H9 (cell line): Measurements from ENCODE around the gene STK25. TPM values are rescaled to one million over a fixed set of nuclear protein-coding genes. Genes with fewer than 3 reads are reported as not detected.

ENCODE experiments used
- DNase-seq: peaks from one replicate; pipeline ENCODE4 v3.0.0-alpha.2; 2017
- H2AFZ ChIP-seq: one replicate; pipeline ENCODE4 v1.6.1; 2013; ENCODE audit warnings: mild to moderate bottlenecking, low read length, control low read depth, moderate library complexity
- H2AK5ac ChIP-seq: 2 replicates; pipeline ENCODE4 v1.6.1; 2013; ENCODE audit warnings: low read length, control low read depth, mixed read lengths; ENCODE audit not compliant: insufficient read length
- H2BK120ac ChIP-seq: one replicate; pipeline ENCODE4 v1.6.1; 2013; ENCODE audit warnings: low read depth, mild to moderate bottlenecking, low read length, control low read depth, inconsistent platforms; ENCODE audit not compliant: poor library complexity, severe bottlenecking
- H2BK12ac ChIP-seq: 2 replicates; pipeline ENCODE4 v1.6.1; 2013; ENCODE audit warnings: low read length, control low read depth, mixed read lengths, low read depth; ENCODE audit not compliant: insufficient read length
- H2BK15ac ChIP-seq: 2 replicates; pipeline ENCODE4 v1.6.1; 2013; ENCODE audit warnings: low read depth, low read length, control low read depth
- H2BK20ac ChIP-seq: one replicate; pipeline ENCODE4 v1.6.1; 2013; ENCODE audit warnings: low read depth, mild to moderate bottlenecking, low read length, control low read depth, inconsistent platforms; ENCODE audit not compliant: poor library complexity, severe bottlenecking
- H2BK5ac ChIP-seq: 2 replicates; pipeline ENCODE4 v1.6.1; 2013; ENCODE audit warnings: low read length, control low read depth, mixed read lengths; ENCODE audit not compliant: insufficient read length
- H3K14ac ChIP-seq: 2 replicates; pipeline ENCODE4 v1.6.1; 2013; ENCODE audit warnings: low read length, control low read depth; ENCODE audit not compliant: insufficient read depth
- H3K18ac ChIP-seq: 2 replicates; pipeline ENCODE4 v1.6.1; 2013; ENCODE audit warnings: low read depth, mild to moderate bottlenecking, mixed read lengths, low read length, control low read depth; ENCODE audit not compliant: insufficient read length
- H3K23ac ChIP-seq: 2 replicates; pipeline ENCODE4 v1.6.1; 2013; ENCODE audit warnings: low read length, control low read depth, mixed read lengths, low read depth; ENCODE audit not compliant: insufficient read length
- H3K23me2 ChIP-seq: 2 replicates; pipeline ENCODE4 v1.6.1; 2013; ENCODE audit warnings: low read depth, mild to moderate bottlenecking, mixed read lengths, low read length, control low read depth; ENCODE audit not compliant: insufficient read length, poor library complexity, severe bottlenecking
- H3K27ac ChIP-seq: 2 replicates; pipeline ENCODE4 v1.5.1; 2013; ENCODE audit warnings: low read length, control low read depth, mixed read lengths, low read depth; ENCODE audit not compliant: insufficient read length
- H3K27me3 ChIP-seq: 2 replicates; pipeline ENCODE4 v1.6.1; 2013; ENCODE audit warnings: low read length, control low read depth, inconsistent platforms; ENCODE audit not compliant: insufficient read depth
- H3K4ac ChIP-seq: 2 replicates; pipeline ENCODE4 v1.6.1; 2013; ENCODE audit warnings: low read depth, mild to moderate bottlenecking, control low read depth, inconsistent platforms, low read length, moderate library complexity
- H3K4me1 ChIP-seq: 2 replicates; pipeline ENCODE4 v1.6.1; 2013; ENCODE audit warnings: low read length, control low read depth, inconsistent platforms; ENCODE audit not compliant: insufficient read depth
- H3K4me2 ChIP-seq: 2 replicates; pipeline ENCODE4 v1.6.1; 2013; ENCODE audit warnings: low read length, control low read depth, mixed read lengths; ENCODE audit not compliant: insufficient read length, insufficient read depth
- H3K56ac ChIP-seq: 2 replicates; pipeline ENCODE4 v1.6.1; 2013; ENCODE audit warnings: low read depth, mild to moderate bottlenecking, mixed read lengths, low read length, control low read depth; ENCODE audit not compliant: insufficient read length
- H3K79me1 ChIP-seq: 2 replicates; pipeline ENCODE4 v1.6.1; 2013; ENCODE audit warnings: low read depth, mild to moderate bottlenecking, moderate library complexity, low read length, control low read depth, inconsistent platforms; ENCODE audit not compliant: insufficient read depth, poor library complexity, severe bottlenecking
- H3K79me2 ChIP-seq: 2 replicates; pipeline ENCODE4 v1.6.1; 2013; ENCODE audit warnings: low read length, control low read depth, inconsistent platforms; ENCODE audit not compliant: insufficient read depth
- H3K9ac ChIP-seq: 2 replicates; pipeline ENCODE4 v1.6.1; 2013; ENCODE audit warnings: low read length, control low read depth, mixed read lengths; ENCODE audit not compliant: insufficient read length; ENCODE audit errors: extremely low read depth
- H3K9me3 ChIP-seq: one replicate; pipeline ENCODE4 v1.6.1; 2013; ENCODE audit warnings: low read depth, low read length, inconsistent platforms; ENCODE audit not compliant: control insufficient read depth
- H3T11ph ChIP-seq: one replicate; pipeline ENCODE4 v1.6.1; 2013; ENCODE audit warnings: mild to moderate bottlenecking, low read length, control low read depth, inconsistent platforms
- H4K20me1 ChIP-seq: one replicate; pipeline ENCODE4 v1.6.1; 2013; ENCODE audit not compliant: control insufficient read depth, insufficient read length, insufficient read depth
- H4K5ac ChIP-seq: 2 replicates; pipeline ENCODE4 v1.6.1; 2013; ENCODE audit warnings: low read depth, mild to moderate bottlenecking, mixed read lengths, low read length, control low read depth; ENCODE audit not compliant: insufficient read length
- H4K8ac ChIP-seq: replicated peaks from 2 replicates; pipeline ENCODE4 v1.6.1; 2013; ENCODE audit warnings: low read length, control low read depth, mixed read lengths, low read depth; ENCODE audit not compliant: insufficient read length
- H4K91ac ChIP-seq: 2 replicates; pipeline ENCODE4 v1.6.1; 2013; ENCODE audit warnings: low read depth, mild to moderate bottlenecking, moderate library complexity, mixed read lengths, low read length, control low read depth; ENCODE audit not compliant: insufficient read length
- H3K27ac Mint-ChIP-seq, 3 experiments: 2 replicates in 2 of 3; 3 replicates in 1 of 3; pipeline ENCODE4 v1.8.0; 2020 to 2021; ENCODE audit warnings: mixed read lengths in 3 of 3, mild to moderate bottlenecking in 1 of 3, moderate library complexity in 1 of 3
- H3K27me3 Mint-ChIP-seq: 2 replicates; pipeline ENCODE4 v1.8.0; 2021; ENCODE audit warnings: low read depth, mild to moderate bottlenecking, moderate library complexity, mixed read lengths
- H3K36me3 Mint-ChIP-seq, 3 experiments: 2 replicates in 2 of 3; 3 replicates in 1 of 3; pipeline ENCODE4 v1.8.0; 2020 to 2021; ENCODE audit warnings: low read depth in 3 of 3, mixed read lengths in 3 of 3; ENCODE audit not compliant: insufficient read depth in 1 of 3
- H3K4me1 Mint-ChIP-seq, 2 experiments: 2 replicates each; pipeline ENCODE4 v1.8.0; 2020; ENCODE audit warnings: mixed read lengths in 2 of 2
- H3K4me3 Mint-ChIP-seq, 2 experiments: 2 replicates in 1 of 2; 3 replicates in 1 of 2; pipeline ENCODE4 v1.8.0; 2020 to 2021; ENCODE audit warnings: mild to moderate bottlenecking in 2 of 2, mixed read lengths in 2 of 2, moderate library complexity in 1 of 2
- H3K9me3 Mint-ChIP-seq, 2 experiments: 2 replicates in 1 of 2; 3 replicates in 1 of 2; pipeline ENCODE4 v1.8.0; 2020; ENCODE audit warnings: mild to moderate bottlenecking in 2 of 2, mixed read lengths in 2 of 2, moderate library complexity in 1 of 2
- WGBS: extraction: QIAGEN DNeasy Blood & Tissue Kit; methylation state at CpG from one replicate; pipeline ENCODE4 v1.1.7; 2013; ENCODE audit warnings: missing lambda C conversion rate, low lambda C conversion rate, mixed read lengths; ENCODE audit not compliant: insufficient read length; ENCODE audit errors: extremely low coverage; 5-methylcytosine and 5-hydroxymethylcytosine counted together
- total RNA-seq: library from RNA; stranded (reverse); gene quantifications from 2 replicates; pipeline ENCODE4 v1.2.1, GENCODE V29; 2021
- TF ChIP-seq, protein P1 (sequence below): fragments of 200-600 bp; sonication (generic); conservative IDR thresholded peaks from 3 replicates; pipeline ENCODE4 v1.8.0; 2021; ENCODE audit warnings: antibody characterized with exemption, mild to moderate bottlenecking

Gene STK25
- total RNA-seq, 1 experiment from 2014 or later = 189 TPM

DNA sequence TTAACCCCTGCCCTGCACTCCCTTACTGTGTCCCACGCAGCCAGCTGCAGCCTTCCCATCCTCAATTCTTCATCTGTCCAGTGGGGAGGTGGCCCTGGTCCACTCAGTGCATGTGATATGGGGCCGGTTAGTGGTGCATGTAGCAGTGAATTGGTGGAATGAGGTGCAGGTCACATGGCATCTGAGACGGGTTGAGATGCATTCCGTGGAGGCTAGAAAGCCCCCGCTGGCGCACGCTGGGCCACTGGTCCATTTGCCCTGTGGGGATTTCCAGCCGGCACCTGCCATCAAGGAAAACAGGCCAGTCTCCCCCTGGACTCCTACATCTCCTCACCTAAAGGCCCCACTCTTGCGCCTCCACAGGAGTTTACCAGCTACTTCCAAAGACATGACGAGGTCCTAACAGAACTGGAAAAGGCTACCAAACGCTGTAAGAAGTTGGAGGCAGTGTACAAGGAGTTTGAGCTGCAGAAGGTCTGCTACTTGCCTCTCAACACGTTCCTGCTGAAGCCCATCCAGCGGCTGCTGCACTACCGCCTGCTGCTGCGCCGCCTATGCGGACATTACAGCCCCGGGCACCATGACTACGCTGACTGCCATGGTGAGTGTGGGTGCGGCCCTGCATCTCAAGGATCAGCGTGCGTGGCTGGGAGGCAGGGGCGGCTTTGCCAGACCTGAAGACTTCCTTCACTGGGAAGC, 40.5 kb downstream of the STK25 start:
- no peak overlapping the region for H3K27ac ChIP-seq
- no peaks in the 10 kb centered on the region for H4K20me1 ChIP-seq
- no peak overlapping the region for H3K4me2 ChIP-seq
- no peak overlapping the region for H3K23ac ChIP-seq
- no peaks in the 10 kb centered on the region for H3K27me3 ChIP-seq
- no peak overlapping the region; the same call in 1 of the 2 replicates for H3K14ac ChIP-seq
- no peak overlapping the region for H3K4me3 Mint-ChIP-seq
- no peak for DNase-seq
- peaks cover 0 to 4% (median 0%) of the 10 kb centered on the region in 3 experiments; a peak in 3 of 7 replicates for H3K36me3 Mint-ChIP-seq
- peaks cover 3% of the 10 kb centered on the region in 2 experiments; a peak in 1 of 4 replicates for H3K4me1 Mint-ChIP-seq
- no peaks in the 10 kb centered on the region for H3K23me2 ChIP-seq
- H2BK20ac ChIP-seq = no peak overlapping the region
- H3K27me3 Mint-ChIP-seq = peaks cover 22% of the 10 kb centered on the region
- no peaks in the 10 kb centered on the region for H3K9me3 ChIP-seq
- TF ChIP-seq, protein P1, sequence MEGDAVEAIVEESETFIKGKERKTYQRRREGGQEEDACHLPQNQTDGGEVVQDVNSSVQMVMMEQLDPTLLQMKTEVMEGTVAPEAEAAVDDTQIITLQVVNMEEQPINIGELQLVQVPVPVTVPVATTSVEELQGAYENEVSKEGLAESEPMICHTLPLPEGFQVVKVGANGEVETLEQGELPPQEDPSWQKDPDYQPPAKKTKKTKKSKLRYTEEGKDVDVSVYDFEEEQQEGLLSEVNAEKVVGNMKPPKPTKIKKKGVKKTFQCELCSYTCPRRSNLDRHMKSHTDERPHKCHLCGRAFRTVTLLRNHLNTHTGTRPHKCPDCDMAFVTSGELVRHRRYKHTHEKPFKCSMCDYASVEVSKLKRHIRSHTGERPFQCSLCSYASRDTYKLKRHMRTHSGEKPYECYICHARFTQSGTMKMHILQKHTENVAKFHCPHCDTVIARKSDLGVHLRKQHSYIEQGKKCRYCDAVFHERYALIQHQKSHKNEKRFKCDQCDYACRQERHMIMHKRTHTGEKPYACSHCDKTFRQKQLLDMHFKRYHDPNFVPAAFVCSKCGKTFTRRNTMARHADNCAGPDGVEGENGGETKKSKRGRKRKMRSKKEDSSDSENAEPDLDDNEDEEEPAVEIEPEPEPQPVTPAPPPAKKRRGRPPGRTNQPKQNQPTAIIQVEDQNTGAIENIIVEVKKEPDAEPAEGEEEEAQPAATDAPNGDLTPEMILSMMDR = no peak
- no peak overlapping the region for H3K4ac ChIP-seq
- no peak overlapping the region for H2BK120ac ChIP-seq
- H4K5ac ChIP-seq = no peak overlapping the region
- H3K9ac ChIP-seq = no peak overlapping the region
- no peak overlapping the region for H2BK12ac ChIP-seq
- no peak overlapping the region for H2BK15ac ChIP-seq
- no peak overlapping the region for H2BK5ac ChIP-seq
- no peak overlapping the region for H3K27ac Mint-ChIP-seq
- no peaks in the 10 kb centered on the region for H3K79me2 ChIP-seq
- H2AFZ ChIP-seq = no peak overlapping the region
- no peak overlapping the region for H4K8ac ChIP-seq
- no peaks in the 10 kb centered on the region for H3K79me1 ChIP-seq
- WGBS = no CpG with 5 or more reads among the region's 23 CpGs
- no peaks in the 10 kb centered on the region for H3K4me1 ChIP-seq
- H3K9me3 Mint-ChIP-seq = peaks cover 11 to 12% of the 10 kb centered on the region in 2 experiments; a peak in 2 of 5 replicates
- no peak overlapping the region for H4K91ac ChIP-seq
- H2AK5ac ChIP-seq = no peak overlapping the region
- H3K56ac ChIP-seq = no peak overlapping the region
- no peak overlapping the region for H3K18ac ChIP-seq
- no peak overlapping the region for H3T11ph ChIP-seq
